Measurements from ENCODE around the gene COL27A1.

COL27A1 gene

GRCh38 chr9:114214686-114215414, 59.5 kb downstream of the COL27A1 start:
- H3K4me3 ChIP-seq (ENCODE audit: low read length): no peak overlapping the region
- TF ChIP-seq ZNF274 (IDR thresholded peaks at IDR 0.05; ENCODE audit: low read depth, low read length): no peak

- no peak overlapping the region for H3K4me3 ChIP-seq (ENCODE audit: low read length)
- no peak for TF ChIP-seq ZNF274 (IDR thresholded peaks at IDR 0.05; ENCODE audit: low read depth, low read length)
Observed at GRCh38 chr9:114216081-114216480, 60.7 kb downstream of the COL27A1 start.

GRCh38 chr9:114216976-114217375, 61.6 kb downstream of the COL27A1 start:
- TF ChIP-seq ZNF274 (IDR thresholded peaks at IDR 0.05; ENCODE audit: low read depth, low read length): no peak
- no peak overlapping the region for H3K4me3 ChIP-seq (ENCODE audit: low read length)

- H3K4me3 ChIP-seq (ENCODE audit: low read length): no peak overlapping the region
- no peak for TF ChIP-seq ZNF274 (IDR thresholded peaks at IDR 0.05; ENCODE audit: low read depth, low read length)
Observed at GRCh38 chr9:114218264-114219120, 63.2 kb downstream of the COL27A1 start.

- no peak overlapping the region for H3K4me3 ChIP-seq (ENCODE audit: low read length)
- no peak for TF ChIP-seq ZNF274 (IDR thresholded peaks at IDR 0.05; ENCODE audit: low read depth, low read length)
Observed at GRCh38 chr9:114220061-114220541, 64.8 kb downstream of the COL27A1 start.

- TF ChIP-seq ZNF274 (IDR thresholded peaks at IDR 0.05; ENCODE audit: low read depth, low read length): no peak
- no peak overlapping the region for H3K4me3 ChIP-seq (ENCODE audit: low read length)
Observed at GRCh38 chr9:114221706-114222465, 66.5 kb downstream of the COL27A1 start.

- H3K4me3 ChIP-seq (ENCODE audit: low read length): no peak overlapping the region
- no peak for TF ChIP-seq ZNF274 (IDR thresholded peaks at IDR 0.05; ENCODE audit: low read depth, low read length)
Observed at GRCh38 chr9:114223564-114224246, 68.4 kb downstream of the COL27A1 start.

GRCh38 chr9:114224247-114224610, 68.9 kb downstream of the COL27A1 start:
- H3K4me3 ChIP-seq (ENCODE audit: low read length): no peak overlapping the region
- TF ChIP-seq ZNF274 (IDR thresholded peaks at IDR 0.05; ENCODE audit: low read depth, low read length): no peak

- no peak for TF ChIP-seq ZNF274 (IDR thresholded peaks at IDR 0.05; ENCODE audit: low read depth, low read length)
- no peak overlapping the region for H3K4me3 ChIP-seq (ENCODE audit: low read length)
Observed at GRCh38 chr9:114225561-114226212, 70.3 kb downstream of the COL27A1 start.

GRCh38 chr9:114226246-114227055, 71.1 kb downstream of the COL27A1 start:
- no peak overlapping the region for H3K4me3 ChIP-seq (ENCODE audit: low read length)
- no peak for TF ChIP-seq ZNF274 (IDR thresholded peaks at IDR 0.05; ENCODE audit: low read depth, low read length)

GRCh38 chr9:114227288-114228015, 72.1 kb downstream of the COL27A1 start:
- no peak overlapping the region for H3K4me3 ChIP-seq (ENCODE audit: low read length)
- TF ChIP-seq ZNF274 (IDR thresholded peaks at IDR 0.05; ENCODE audit: low read depth, low read length): no peak
